GM12891 (cell line): ENCODE data around the gene TRAPPC12.

Source experiments
- POLR2A ChIP-seq: IDR thresholded peaks from 2 replicates; pipeline ENCODE4 v1.6.1; 2011; ENCODE audit warnings: low read depth, low read length, control low read depth
- POLR2AphosphoS5 ChIP-seq: IDR thresholded peaks from 2 replicates; pipeline ENCODE4 v1.6.1; 2011; ENCODE audit warnings: low read depth, low read length, control low read depth
- TAF1 ChIP-seq: IDR thresholded peaks from 2 replicates; pipeline ENCODE4 v1.6.1; 2011; ENCODE audit warnings: low read depth, low read length, control low read depth

DNA sequence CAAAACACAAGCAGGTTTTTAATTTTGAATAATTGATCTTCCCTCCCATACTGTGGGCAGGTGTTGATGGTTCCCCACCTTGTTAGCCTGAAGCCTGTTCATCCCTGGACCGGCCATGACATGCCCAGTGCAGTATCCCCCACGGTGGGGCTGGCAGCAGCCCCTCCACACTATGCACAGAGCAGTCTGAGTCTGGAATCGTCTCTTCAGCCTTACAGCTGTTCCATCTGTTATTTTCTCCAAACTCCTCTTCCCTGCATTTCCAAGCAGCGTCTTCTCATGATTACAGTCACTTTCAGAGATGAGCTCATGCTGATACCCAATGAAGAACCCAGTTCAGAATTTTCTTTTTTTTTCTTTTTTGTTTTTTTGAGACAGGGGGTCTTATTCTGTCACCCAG is 71.7 kb downstream of the TRAPPC12 start:
- TF ChIP-seq POLR2A (no peak), TAF1 (no peak), POLR2AphosphoS5 (no peak)
